ENCODE data around the gene KREMEN1.

The KREMEN1 gene

GRCh38 chr22:29195118-29195963 lies 122.5 kb downstream of the KREMEN1 start:
- no peak for DNase-seq

- DNase-seq = no peak
Observed at GRCh38 chr22:29195964-29196666, 123.3 kb downstream of the KREMEN1 start.

- DNase-seq = no peak
Observed at GRCh38 chr22:29197096-29197495, 124.3 kb downstream of the KREMEN1 start.

GRCh38 chr22:29198240-29198639 lies 125.4 kb downstream of the KREMEN1 start:
- no peak for DNase-seq

- no peak for DNase-seq
Observed at GRCh38 chr22:29199702-29200400, 127.0 kb downstream of the KREMEN1 start.

DNA sequence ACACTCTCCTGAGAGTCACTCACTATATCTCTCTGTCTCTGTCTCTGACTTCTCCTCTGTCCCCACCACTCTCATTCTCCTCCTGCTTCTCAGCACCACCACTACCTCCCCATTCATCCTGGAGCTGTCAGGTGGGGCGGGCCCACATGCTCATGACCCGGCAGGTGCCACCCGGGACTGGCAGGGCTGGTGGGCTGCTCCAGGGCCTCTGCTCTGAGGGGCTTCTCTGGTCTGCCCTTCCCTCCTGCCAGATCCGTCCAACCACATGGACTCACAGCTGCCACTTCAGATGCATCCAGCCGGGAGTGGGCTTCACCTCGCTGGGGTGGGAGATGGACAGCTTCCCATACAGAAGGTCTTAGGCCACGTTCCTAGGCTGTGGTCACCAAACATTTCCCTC lies 128.1 kb downstream of the KREMEN1 start:
- no peak for DNase-seq

GRCh38 chr22:29201782-29202181 lies 128.9 kb downstream of the KREMEN1 start:
- no peak for DNase-seq

DNA sequence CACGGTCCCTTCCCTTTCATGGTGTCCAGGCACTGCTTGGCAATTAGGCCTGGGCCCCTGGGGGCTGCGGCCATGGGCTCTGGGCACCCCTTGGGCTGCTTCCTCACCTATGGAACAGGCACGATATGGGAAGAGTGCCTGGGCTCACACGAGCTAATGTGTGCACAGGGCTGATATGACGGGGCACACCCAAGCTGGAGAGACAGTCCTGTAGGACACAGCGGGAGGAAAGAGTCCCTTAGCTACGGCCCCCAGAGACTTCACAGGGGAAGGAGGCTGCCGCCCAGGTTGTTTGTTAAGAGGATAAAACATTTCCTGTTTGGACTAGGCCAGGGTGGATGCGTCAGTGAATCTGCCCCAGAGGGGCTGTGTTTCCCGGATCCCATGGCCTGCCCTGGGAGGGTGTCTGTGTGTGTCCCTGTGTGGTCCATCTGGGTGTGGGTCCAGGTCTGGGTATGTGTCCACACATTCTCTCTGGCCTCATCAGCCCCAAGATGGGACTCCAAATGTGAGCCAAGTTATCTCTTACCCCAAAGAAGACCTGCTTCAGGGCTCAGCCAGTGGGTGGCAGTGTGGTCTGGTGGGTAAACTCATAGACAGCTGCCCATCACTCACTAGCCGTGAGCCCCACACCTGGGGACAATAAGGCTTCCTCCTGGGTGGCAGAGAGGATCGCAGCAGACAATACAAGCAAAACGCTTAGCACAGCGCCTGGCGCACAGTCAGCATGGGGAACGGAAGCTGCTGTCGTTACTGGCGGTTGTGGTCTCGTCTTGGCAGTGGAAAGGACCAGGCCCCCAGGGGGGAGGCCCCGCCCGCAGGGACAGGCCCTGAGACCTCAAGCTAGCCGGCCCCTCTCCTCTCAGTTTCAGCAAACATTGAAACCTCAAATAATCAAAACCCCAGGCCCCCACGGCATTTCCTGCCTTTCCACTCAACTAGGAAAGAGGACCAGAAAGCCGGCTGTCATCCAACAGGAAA lies 129.7 kb downstream of the KREMEN1 start:
- peak; percentile 44 for DNase-seq

DNA sequence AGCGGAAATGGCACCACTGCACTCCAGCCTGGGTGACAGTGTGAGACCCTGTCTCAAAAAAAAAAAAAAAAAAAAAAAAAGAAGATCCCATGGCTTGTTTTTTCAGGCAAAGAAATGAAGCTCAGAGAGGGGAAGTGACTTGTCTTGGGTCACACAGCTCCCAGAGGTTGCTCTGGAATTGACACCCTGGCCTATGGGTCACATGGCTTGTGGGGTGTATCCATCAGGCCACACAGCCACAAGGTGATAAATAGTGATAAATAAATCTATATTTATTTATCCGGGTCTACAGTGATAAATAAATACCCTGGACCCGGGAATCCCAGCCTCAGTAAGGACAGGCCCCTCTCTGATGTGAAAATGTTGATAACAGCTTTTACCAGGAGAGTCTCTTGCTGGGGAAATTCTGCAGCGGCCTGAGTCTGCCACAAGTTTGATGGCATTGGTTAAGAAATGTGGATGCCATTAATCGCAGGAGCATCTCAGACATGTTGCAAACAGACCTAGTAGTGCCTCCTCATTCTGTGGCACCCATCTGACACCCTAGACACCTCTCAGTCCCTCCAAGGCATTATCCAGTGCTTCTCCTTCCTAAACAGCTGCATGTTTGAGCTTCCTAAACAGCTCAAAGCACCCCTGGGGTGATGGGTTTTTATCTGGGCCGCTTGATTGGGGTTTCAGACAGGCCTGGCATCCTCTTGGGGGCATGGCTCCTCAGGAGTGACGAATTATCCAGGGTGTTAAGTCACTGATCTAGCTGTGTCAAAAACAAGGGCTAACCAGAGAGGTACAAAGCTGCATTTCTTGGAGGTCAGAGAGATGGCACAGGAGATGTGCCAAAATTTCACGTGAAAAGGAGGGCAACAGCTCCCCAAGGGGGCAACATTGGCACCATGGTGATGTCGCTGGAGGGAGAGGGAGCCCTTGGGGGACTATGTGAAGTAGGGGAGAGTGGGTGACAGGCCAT lies 130.9 kb downstream of the KREMEN1 start:
- no peak for DNase-seq

DNA sequence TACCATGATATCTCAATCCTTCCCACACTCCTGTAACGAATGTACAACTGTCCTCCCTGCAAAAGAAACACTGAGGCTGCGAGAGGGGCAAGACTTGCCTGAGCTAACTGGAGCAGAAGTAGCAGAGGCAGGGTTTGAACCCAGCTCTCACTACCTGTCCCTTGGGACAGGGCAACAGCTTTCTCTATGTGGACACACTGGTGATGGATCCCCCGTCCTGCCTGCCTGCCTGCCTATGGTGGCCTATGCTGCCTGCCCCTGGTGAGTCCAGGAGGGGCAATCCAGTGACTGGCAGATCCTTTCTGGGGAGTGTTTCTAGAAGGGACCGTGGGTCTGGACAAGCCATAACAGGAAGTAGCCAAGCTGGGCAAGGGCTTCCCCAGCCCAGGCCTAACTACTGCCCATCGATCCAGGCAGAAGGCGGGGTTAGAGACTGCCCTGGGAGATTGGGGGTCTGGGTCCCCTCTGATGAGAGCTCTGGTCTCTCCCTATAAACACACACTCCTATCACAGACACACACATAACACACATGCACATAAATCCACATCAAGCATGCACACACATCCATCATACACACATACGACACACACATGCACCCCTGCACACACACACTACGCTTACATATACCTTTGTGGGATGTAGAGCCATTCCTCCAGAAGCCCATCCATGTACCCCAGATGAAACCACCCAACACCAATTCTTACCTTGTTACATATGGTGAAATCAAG lies 131.8 kb downstream of the KREMEN1 start:
- no peak for DNase-seq

- no peak for DNase-seq
Observed at GRCh38 chr22:29205252-29205593, 132.4 kb downstream of the KREMEN1 start.

DNA sequence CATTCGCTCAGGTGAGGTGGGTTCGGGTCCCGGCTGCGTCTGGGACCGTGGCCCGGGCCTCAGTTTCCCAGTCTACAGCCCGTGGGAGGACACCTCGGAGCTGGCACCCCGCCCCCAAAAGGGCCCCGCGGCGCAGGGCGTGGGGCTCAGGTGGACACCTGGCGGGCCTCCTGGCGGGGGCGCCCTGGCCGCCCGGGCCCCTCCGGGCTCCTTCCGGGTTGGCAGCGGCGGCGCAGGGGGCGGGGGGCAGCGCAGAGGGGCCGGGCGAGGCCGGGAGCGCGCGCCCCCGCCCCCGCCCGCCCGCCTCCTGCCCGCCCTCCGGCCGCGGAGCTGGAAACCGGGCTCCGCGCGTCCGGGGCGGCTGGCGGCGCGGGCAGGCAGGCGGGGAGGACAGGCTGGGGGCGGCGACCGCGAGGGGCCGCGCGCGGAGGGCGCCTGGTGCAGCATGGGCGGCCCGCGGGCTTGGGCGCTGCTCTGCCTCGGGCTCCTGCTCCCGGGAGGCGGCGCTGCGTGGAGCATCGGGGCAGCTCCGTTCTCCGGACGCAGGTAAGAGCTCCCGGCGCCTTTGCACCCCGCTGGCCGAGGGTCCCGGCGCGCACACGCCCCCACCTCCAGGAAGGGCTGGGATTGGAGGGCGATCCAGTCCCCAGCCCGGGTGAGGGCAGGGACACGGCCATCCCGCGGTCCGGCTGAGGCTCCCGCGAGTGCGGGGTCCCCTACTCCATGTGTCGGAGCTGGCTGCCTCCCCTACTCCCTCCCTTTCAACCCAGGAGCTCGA lies 132.9 kb downstream of the KREMEN1 start, which contains the start of gene EMID1:
Gene EMID1, plus strand, starts transcription at position 303 of the 778 bp plus-strand sequence. Its CDS starts 143 bp downstream, at position 446.
- DNase-seq = no peak

- no peak for DNase-seq
Observed at GRCh38 chr22:29206372-29207242, 133.8 kb downstream of the KREMEN1 start.

DNA sequence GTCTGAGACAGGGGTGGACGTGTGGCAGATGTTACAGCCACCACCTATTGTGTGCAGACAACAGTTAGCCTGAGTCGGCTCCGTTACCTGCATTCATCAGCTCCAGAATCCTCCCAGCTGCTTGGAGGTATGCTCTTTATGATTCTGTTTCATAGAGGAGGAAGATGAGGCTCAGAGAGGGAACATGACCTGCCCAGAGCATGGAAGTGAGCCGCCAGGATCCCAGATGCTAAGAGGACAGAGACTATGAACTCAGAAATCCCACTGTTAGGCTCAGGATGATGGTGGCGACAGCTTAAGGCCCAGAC lies 134.4 kb downstream of the KREMEN1 start:
- DNase-seq = no peak

GRCh38 chr22:29207562-29208501 lies 135.0 kb downstream of the KREMEN1 start:
- DNase-seq = no peak

DNA sequence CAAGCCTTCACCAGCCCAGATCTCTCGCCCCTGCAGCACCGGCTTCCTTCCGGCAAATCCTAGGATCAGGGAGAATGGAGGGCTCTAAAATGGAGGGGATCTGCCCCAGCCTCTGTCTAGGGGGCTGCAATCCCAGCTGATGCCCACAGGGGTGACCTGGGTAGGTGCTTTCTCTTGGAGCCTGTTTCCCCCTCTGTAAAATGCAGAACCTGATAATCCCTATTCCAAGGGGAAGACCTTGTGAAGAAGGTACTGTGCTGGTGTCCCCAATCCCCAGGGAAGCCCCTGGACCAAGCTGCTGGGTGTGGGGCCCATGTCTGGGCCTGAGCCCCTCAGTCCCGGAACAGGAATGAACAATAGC lies 135.6 kb downstream of the KREMEN1 start:
- no peak for DNase-seq

GRCh38 chr22:29208879-29209623 lies 136.2 kb downstream of the KREMEN1 start:
- DNase-seq = no peak

Measured in CD4-positive, alpha-beta T cell treated with Interleukin-10 for 1 hour (primary cell).